Prostate gland (tissue), 2 donors: ENCODE measurements around the gene PTPRM.

Experiments used
- POLR2A ChIP-seq: fragments of 450-650 bp; IDR thresholded peaks from one replicate; pipeline ENCODE4 v1.6.1; 2016; ENCODE audit warnings: antibody characterized with exemption, mild to moderate bottlenecking
- TF ChIP-seq, protein P1 (sequence below), 4 experiments: fragments of 200-600 bp in 2 of 4; fragments of 450-650 bp in 2 of 4; sonication (generic) in 2 of 4; IDR thresholded peaks; 1 replicate in 3 of 4; 2 replicates in 1 of 4; pipeline ENCODE4 v1.5.1; 2016 to 2019; ENCODE audit warnings: antibody characterized with exemption in 4 of 4, mild to moderate bottlenecking in 2 of 4, moderate library complexity in 2 of 4

DNA sequence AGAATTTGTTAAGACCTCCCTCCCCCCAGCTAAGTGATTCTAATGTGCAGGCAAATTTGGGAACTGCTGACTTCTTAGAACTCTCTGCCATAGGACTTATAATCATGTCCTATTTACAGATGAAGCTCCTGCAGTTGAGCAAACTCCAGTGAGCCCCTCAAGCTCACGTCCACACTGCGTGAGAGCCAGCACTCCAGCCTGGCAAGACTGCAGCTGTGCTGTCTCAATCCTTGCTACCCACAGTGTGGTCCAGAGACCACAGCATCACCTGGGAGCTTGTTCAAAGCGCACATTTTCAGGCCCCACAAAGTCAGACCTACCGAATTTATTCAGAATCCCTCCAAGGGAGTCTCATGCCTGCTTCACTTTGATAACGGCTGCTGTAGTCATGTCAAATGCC lies 799.0 kb downstream of the PTPRM start:
- TF ChIP-seq POLR2A = no peak
- TF ChIP-seq, protein P1, sequence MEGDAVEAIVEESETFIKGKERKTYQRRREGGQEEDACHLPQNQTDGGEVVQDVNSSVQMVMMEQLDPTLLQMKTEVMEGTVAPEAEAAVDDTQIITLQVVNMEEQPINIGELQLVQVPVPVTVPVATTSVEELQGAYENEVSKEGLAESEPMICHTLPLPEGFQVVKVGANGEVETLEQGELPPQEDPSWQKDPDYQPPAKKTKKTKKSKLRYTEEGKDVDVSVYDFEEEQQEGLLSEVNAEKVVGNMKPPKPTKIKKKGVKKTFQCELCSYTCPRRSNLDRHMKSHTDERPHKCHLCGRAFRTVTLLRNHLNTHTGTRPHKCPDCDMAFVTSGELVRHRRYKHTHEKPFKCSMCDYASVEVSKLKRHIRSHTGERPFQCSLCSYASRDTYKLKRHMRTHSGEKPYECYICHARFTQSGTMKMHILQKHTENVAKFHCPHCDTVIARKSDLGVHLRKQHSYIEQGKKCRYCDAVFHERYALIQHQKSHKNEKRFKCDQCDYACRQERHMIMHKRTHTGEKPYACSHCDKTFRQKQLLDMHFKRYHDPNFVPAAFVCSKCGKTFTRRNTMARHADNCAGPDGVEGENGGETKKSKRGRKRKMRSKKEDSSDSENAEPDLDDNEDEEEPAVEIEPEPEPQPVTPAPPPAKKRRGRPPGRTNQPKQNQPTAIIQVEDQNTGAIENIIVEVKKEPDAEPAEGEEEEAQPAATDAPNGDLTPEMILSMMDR (IDR thresholded peaks at IDR 0.05) = no peak
